GM19023 (cell line): ENCODE results near the gene EPHB1.

Experiments
- ATAC-seq: cut with Tn5 transposase; IDR thresholded peaks from one replicate; pipeline ENCODE4 v1.9.1; 2021; ENCODE audit warnings: mild to moderate bottlenecking, moderate library complexity; ENCODE audit not compliant: unreplicated experiment

Gene EPHB1

GRCh38 chr3:134804508-134805480, 9.7 kb downstream of the EPHB1 start:
- ATAC-seq = no peak

GRCh38 chr3:134807189-134807588, 12.1 kb downstream of the EPHB1 start:
- no peak for ATAC-seq

- ATAC-seq = no peak
Measured at GRCh38 chr3:134808835-134809234, 13.8 kb downstream of the EPHB1 start.

- no peak for ATAC-seq
Measured at GRCh38 chr3:134809427-134810051, 14.5 kb downstream of the EPHB1 start.

GRCh38 chr3:134810052-134810435, 15.0 kb downstream of the EPHB1 start:
- no peak for ATAC-seq

- ATAC-seq = no peak
Measured at GRCh38 chr3:134810850-134811249, 15.8 kb downstream of the EPHB1 start.

- no peak for ATAC-seq
Measured at GRCh38 chr3:134813618-134814017, 18.6 kb downstream of the EPHB1 start.

GRCh38 chr3:134815519-134815918, 20.5 kb downstream of the EPHB1 start:
- no peak for ATAC-seq

- no peak for ATAC-seq
Measured at GRCh38 chr3:134816623-134817022, 21.6 kb downstream of the EPHB1 start.

GRCh38 chr3:134817297-134817696, 22.2 kb downstream of the EPHB1 start:
- ATAC-seq = no peak

GRCh38 chr3:134820994-134821393, 25.9 kb downstream of the EPHB1 start:
- ATAC-seq = no peak

- ATAC-seq = no peak
Measured at GRCh38 chr3:134822090-134822489, 27.0 kb downstream of the EPHB1 start.

GRCh38 chr3:134823679-134824078, 28.6 kb downstream of the EPHB1 start:
- no peak for ATAC-seq

- ATAC-seq = no peak
Measured at GRCh38 chr3:134824791-134825190, 29.7 kb downstream of the EPHB1 start.

- no peak for ATAC-seq
Measured at GRCh38 chr3:134827213-134827612, 32.2 kb downstream of the EPHB1 start.

GRCh38 chr3:134829721-134830120, 34.7 kb downstream of the EPHB1 start:
- no peak for ATAC-seq

GRCh38 chr3:134832585-134832984, 37.5 kb downstream of the EPHB1 start:
- no peak for ATAC-seq

- no peak for ATAC-seq
Measured at GRCh38 chr3:134833453-134834163, 38.5 kb downstream of the EPHB1 start.

GRCh38 chr3:134836921-134837320, 41.9 kb downstream of the EPHB1 start:
- ATAC-seq = no peak

- ATAC-seq = no peak
Measured at GRCh38 chr3:134838599-134838998, 43.5 kb downstream of the EPHB1 start.

- no peak for ATAC-seq
Measured at GRCh38 chr3:134839422-134839821, 44.4 kb downstream of the EPHB1 start.

GRCh38 chr3:134839990-134840389, 44.9 kb downstream of the EPHB1 start:
- no peak for ATAC-seq
